ENCODE data around the gene TNNI3K. TPM values are rescaled to one million over a fixed set of nuclear protein-coding genes. Genes with fewer than 3 reads are reported as not detected.

TNNI3K gene
- total and polyA plus RNA-seq, 9 of the 15 experiments (the other 6 are each of a cell fraction or from before 2014, with no cell fraction given): 0.21 to 0.53 (median 0.32) TPM; not detected in 5

GRCh38 chr1:74486036-74486435 lies 250.8 kb downstream of the TNNI3K start:
- H2AFZ ChIP-seq (ENCODE audit: low read depth, low read length): no peak overlapping the region
- no peaks in the 10 kb centered on the region for H3K4me1 ChIP-seq (replicated peaks in 1 of 2; ENCODE audit: control insufficient read depth in 2 of 2, insufficient read depth in 2 of 2, low read length in 2 of 2)
- H3K9me3 ChIP-seq (replicated peaks; ENCODE audit: control insufficient read depth, insufficient read depth, low read depth, low read length): no peaks in the 10 kb centered on the region
- H3K36me3 ChIP-seq (ENCODE audit: control insufficient read depth, insufficient read depth, low read length): no peaks in the 10 kb centered on the region
- 0% methylated on average over 1 of the region's 1 CpG for WGBS (ENCODE audit: insufficient coverage, low coverage, missing lambda C conversion rate)
- no peak overlapping the region for H3K4me2 ChIP-seq (ENCODE audit: insufficient read depth, low read length)
- in situ Hi-C loops (cut with MboI): no loop called here
- FAIRE-seq: no peak
- ATAC-seq: no peak
- CTCF ChIA-PET (ENCODE audit: low intra/inter-chr PET ratio): no interaction called here
- H3K27me3 ChIP-seq (ENCODE audit: control insufficient read depth in 2 of 2, insufficient read depth in 2 of 2, low read length in 2 of 2): no peaks in the 10 kb centered on the region
- intact Hi-C loops (cut with micrococcal nuclease): no loop called here
- DNase-seq (ENCODE audit: extremely low read depth in 1 of 4, low spot score in 3 of 4): no peak
- no peak overlapping the region for H3K27ac ChIP-seq (ENCODE audit: extremely low read depth, low read depth, low read length)
- no peaks in the 10 kb centered on the region for H3K9me1 ChIP-seq (ENCODE audit: control insufficient read depth, insufficient read depth, low read length)
- no peak overlapping the region for H3K9ac ChIP-seq (ENCODE audit: insufficient read depth in 1 of 2, low read depth in 2 of 2, low read length in 2 of 2)
- POLR2A ChIA-PET: no interaction called here
- no peak overlapping the region for H3K4me3 ChIP-seq
- no peak for TF ChIP-seq FOXP1 (CRISPR knock-in tag; IDR thresholded peaks at IDR 0.05)
- no peak for TF ChIP-seq ZNF436 (CRISPR knock-in tag; IDR thresholded peaks at IDR 0.05)
- TF ChIP-seq MCM5 (IDR thresholded peaks at IDR 0.05; ENCODE audit: low read depth): no peak
- no peak for TF ChIP-seq CREB3L1 (IDR thresholded peaks at IDR 0.05; ENCODE audit: borderline replicate concordance, low read depth)
- TF ChIP-seq GABPB1 (CRISPR knock-in tag; IDR thresholded peaks at IDR 0.05): no peak
- no peak for TF ChIP-seq ZNF583 (CRISPR knock-in tag; IDR thresholded peaks at IDR 0.05)
- no peak for TF ChIP-seq IRF2 (CRISPR knock-in tag; IDR thresholded peaks at IDR 0.05)
- no peak for TF ChIP-seq ZNF77 (CRISPR knock-in tag; IDR thresholded peaks at IDR 0.05)
- TF ChIP-seq SREBF1 (IDR thresholded peaks at IDR 0.05; ENCODE audit: borderline replicate concordance, low read depth, low read length): no peak
- TF ChIP-seq ZNF143 (CRISPR knock-in tag; IDR thresholded peaks at IDR 0.05): no peak
- TF ChIP-seq FOXA3 (CRISPR knock-in tag; conservative IDR thresholded peaks at IDR 0.05 in 1 of 2, IDR thresholded peaks at IDR 0.05 in 1 of 2): no peak
- no peak for TF ChIP-seq CEBPB (tag; IDR thresholded peaks at IDR 0.05)
- TF ChIP-seq RB1 (IDR thresholded peaks at IDR 0.05; ENCODE audit: low read depth): no peak
- TF ChIP-seq ERF (CRISPR knock-in tag; IDR thresholded peaks at IDR 0.05): no peak
- TF ChIP-seq ZFP30 (CRISPR knock-in tag; IDR thresholded peaks at IDR 0.05; ENCODE audit: borderline replicate concordance): no peak
- no peak for TF ChIP-seq POLR2H (tag; IDR thresholded peaks at IDR 0.05; ENCODE audit: low read depth)
- no peak for TF ChIP-seq TFAM (CRISPR knock-in tag; conservative IDR thresholded peaks at IDR 0.05)
- no peaks in the 10 kb centered on the region for H3K79me2 ChIP-seq (ENCODE audit: control insufficient read depth, insufficient read depth, low read length)
- H4K20me1 ChIP-seq (replicated peaks; ENCODE audit: control insufficient read depth, insufficient read depth, low read length): no peaks in the 10 kb centered on the region
- no TSS peak for BruUV-seq (replicated peaks)

Data from K562 (cell line).